ENCODE data around the gene CFAP70. TPM values are rescaled to one million over a fixed set of nuclear protein-coding genes. Genes with fewer than 3 reads are reported as not detected.

CFAP70 gene
- total RNA-seq, 2 donors from 2014 or later = 0.71 to 1.1 TPM

- H3K36me3 ChIP-seq = no peaks in the 10 kb centered on the region
- H3K4me1 ChIP-seq = no peaks in the 10 kb centered on the region
- H3K27ac ChIP-seq = no peak overlapping the region
- DNase-seq (ENCODE audit: low spot score) = no peak
- H3K27me3 ChIP-seq = no peaks in the 10 kb centered on the region
- TF ChIP-seq CTCF (IDR thresholded peaks at IDR 0.05) = no peak
- no peak overlapping the region for H3K4me3 ChIP-seq
- peaks cover 0 to 4% of the 10 kb centered on the region in 2 donors for H3K9me3 ChIP-seq
Observed at GRCh38 chr10:73287441-73287840, 71.2 kb downstream of the CFAP70 start.

- TF ChIP-seq CTCF (IDR thresholded peaks at IDR 0.05) = no peak
- no peak for DNase-seq (ENCODE audit: low spot score)
- no peaks in the 10 kb centered on the region for H3K9me3 ChIP-seq
Observed at GRCh38 chr10:73281097-73281496, 77.6 kb downstream of the CFAP70 start.

GRCh38 chr10:73264423-73264822, 94.2 kb downstream of the CFAP70 start:
- TF ChIP-seq CTCF (IDR thresholded peaks at IDR 0.05) = no peak
- no peaks in the 10 kb centered on the region for H3K27me3 ChIP-seq
- H3K36me3 ChIP-seq = no peaks in the 10 kb centered on the region
- no peaks in the 10 kb centered on the region for H3K9me3 ChIP-seq
- DNase-seq (ENCODE audit: low spot score) = no peak
- no peak overlapping the region for H3K27ac ChIP-seq
- H3K4me3 ChIP-seq = no peak overlapping the region
- H3K4me1 ChIP-seq = no peaks in the 10 kb centered on the region

More at GRCh38 chr10:73281097-73281496, 77.6 kb downstream of the CFAP70 start:
- H3K4me3 ChIP-seq = no peak overlapping the region
- H3K27ac ChIP-seq = no peak overlapping the region
- no peaks in the 10 kb centered on the region for H3K4me1 ChIP-seq
- H3K27me3 ChIP-seq = no peaks in the 10 kb centered on the region
- H3K36me3 ChIP-seq = no peaks in the 10 kb centered on the region

GRCh38 chr10:73263693-73264347, 94.8 kb downstream of the CFAP70 start:
- H3K4me3 ChIP-seq = no peak overlapping the region
- H3K36me3 ChIP-seq = no peaks in the 10 kb centered on the region
- H3K9me3 ChIP-seq = peaks cover 0 to 2% of the 10 kb centered on the region in 2 donors
- DNase-seq (ENCODE audit: low spot score) = no peak
- H3K4me1 ChIP-seq = no peaks in the 10 kb centered on the region
- no peaks in the 10 kb centered on the region for H3K27me3 ChIP-seq
- TF ChIP-seq CTCF (IDR thresholded peaks at IDR 0.05) = peak in 1 of 2 donors; percentile 56
- no peak overlapping the region for H3K27ac ChIP-seq

- TF ChIP-seq CTCF (IDR thresholded peaks at IDR 0.05) = no peak
- Histone ChIP-seq H3K27ac (no peak overlapping the region), H3K4me3 (no peak overlapping the region), H3K4me1 (no peaks in the 10 kb centered on the region), H3K36me3 (no peaks in the 10 kb centered on the region), H3K27me3 (no peaks in the 10 kb centered on the region), H3K9me3 (peaks cover 0 to 5% of the 10 kb centered on the region in 2 donors)
- DNase-seq (ENCODE audit: low spot score) = no peak
Observed at GRCh38 chr10:73262880-73263555, 95.6 kb downstream of the CFAP70 start.
